ENCODE data around the gene NDUFA13. TPM values are rescaled to one million over a fixed set of nuclear protein-coding genes. Genes with fewer than 3 reads are reported as not detected.
A peak's percentile ranks its signal among the peaks of the same experiment; 100 is the strongest.

NDUFA13 gene
- total RNA-seq, 1 donor: 203 TPM

DNA sequence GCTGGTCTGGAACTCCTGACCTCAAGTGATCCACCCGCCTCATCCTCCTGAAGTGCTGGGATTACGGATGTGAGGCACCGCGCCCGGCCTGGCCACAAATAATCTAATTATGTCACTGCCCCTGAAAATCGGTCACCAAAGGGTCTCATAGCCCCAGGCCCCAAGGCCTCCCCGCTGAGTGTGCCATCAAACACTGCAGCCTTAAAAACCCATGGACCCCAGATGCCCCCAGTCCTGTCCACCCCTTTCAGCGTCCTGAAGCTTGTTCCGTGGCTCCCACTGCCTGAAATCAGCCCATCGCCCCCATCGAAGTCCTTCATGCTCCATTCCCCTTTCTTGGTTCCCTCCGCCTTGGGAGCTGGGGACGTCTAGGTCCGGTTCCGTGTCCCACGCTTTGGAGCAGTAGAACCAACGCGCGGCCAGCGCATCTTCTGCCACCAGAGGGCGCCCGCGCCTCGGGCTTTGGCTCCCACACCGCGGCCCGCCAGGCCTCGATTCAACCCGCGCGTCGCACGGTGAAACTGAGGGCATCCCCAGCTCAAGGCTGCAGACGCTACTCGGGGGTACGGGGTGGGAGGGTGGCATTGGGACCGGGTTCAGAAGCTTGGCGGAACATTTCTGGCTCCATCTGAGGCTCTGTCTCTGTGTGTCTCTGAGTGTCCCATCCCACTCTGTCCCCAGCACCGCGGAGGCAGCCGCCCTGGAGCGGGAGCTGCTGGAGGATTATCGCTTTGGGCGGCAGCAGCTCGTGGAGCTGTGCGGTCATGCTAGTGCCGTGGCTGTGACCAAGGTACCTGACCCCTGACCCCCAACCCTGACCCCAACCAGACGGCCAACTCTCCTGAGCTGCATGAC lies 16.2 kb downstream of the NDUFA13 start:
- peak; percentile 68 to 86 (median 77) for DNase-seq (ENCODE audit: low read depth in 2 of 3, low spot score in 2 of 3)

DNA sequence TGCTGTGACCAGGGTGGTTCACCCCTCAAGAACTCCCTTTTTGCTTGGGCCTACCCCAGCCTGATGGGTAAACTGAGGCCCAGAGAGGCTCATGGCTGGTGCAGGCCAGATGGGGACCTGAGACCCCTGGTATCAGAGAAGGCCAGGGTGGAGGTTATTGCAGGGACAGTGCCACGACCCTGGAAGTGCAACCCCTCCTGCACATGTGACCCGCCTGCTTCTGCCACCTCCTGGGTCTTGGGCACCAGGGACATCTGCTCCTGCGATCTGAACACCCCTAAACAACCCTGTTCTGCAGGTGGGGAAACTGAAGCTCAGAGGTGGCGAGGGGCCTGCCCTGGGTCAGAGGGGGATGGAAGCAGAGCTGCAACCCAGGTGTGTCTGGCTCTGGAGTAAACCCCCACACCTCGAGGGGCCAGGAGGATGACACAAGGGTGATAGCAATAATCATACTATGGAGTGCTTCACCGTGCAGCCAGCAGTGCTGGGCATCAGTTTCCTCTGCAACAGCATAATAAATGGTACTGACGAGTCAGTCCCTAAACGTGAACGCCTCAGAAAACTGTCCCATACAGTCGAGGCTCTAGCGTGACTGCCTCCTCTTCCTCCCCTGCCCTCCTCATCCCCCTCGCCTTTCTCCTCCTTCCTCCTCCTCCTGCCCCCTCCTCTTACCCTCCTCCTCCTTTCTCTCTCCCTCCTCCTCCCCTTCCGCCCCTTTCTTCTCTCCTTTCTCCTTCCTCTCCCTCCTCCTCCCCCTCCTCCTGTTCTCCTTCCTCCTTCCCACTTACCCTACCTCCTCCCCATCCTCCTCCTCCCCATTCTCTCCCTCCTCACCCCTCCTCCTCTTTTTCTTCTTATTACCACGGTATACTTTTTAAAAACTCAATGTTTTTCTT lies 17.0 kb downstream of the NDUFA13 start:
- no peak for DNase-seq (ENCODE audit: low read depth in 2 of 3, low spot score in 2 of 3)

DNA sequence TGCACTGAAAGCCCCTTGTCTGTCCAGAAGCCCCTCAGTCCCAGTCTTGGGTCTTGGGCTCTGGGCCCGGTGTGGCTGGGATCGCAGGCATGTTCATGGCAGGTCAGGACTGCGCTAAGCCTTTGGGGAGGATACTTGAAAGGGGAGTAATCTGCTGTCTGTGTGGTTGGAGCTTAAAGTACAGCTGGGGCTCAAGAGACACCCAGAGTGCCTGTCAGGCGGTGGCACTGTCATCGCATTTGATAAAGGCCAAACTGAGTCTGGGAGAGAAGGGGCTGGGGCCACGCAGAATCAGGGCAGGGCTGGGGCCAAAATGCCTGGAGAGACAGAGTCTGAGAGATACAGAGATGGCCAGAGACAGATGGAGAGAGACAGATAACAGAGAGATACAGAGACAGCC lies 17.8 kb downstream of the NDUFA13 start:
- DNase-seq (ENCODE audit: low read depth in 2 of 3, low spot score in 2 of 3): no peak

DNA sequence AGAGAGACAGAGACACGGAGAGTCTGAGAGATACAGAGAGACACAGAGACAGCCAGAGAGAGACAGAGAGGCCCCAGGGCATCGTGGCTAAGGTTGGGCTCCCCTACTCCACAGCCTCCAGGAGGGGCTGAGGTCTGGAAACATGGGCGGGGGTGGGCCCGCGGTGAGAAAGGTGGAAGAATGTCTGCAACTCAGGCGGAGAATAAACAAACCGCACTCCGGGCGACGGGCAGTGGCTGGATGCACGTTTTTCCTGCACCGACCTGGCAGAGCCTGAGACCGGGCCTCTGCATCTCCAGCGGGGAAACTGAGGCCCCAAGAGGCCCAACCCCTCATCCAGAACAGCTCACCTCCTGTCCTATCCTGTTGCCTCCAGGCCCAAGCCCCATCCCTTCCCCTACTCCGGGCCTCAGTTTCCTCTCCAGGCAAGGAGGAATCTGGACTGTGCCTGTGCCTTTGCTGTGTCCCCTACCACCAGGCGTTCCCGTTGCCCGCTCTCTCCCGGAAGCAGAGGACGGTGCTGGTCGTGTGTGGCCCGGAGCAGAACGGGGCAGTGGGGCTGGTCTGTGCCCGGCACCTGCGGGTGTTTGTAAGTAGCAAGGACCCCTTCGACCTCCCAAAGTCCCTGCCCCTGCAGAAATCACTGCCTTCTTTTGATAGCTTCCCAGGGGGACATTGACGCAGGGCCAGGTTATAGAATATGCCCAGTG lies 18.7 kb downstream of the NDUFA13 start:
- no peak for DNase-seq (ENCODE audit: low read depth in 2 of 3, low spot score in 2 of 3)

DNA sequence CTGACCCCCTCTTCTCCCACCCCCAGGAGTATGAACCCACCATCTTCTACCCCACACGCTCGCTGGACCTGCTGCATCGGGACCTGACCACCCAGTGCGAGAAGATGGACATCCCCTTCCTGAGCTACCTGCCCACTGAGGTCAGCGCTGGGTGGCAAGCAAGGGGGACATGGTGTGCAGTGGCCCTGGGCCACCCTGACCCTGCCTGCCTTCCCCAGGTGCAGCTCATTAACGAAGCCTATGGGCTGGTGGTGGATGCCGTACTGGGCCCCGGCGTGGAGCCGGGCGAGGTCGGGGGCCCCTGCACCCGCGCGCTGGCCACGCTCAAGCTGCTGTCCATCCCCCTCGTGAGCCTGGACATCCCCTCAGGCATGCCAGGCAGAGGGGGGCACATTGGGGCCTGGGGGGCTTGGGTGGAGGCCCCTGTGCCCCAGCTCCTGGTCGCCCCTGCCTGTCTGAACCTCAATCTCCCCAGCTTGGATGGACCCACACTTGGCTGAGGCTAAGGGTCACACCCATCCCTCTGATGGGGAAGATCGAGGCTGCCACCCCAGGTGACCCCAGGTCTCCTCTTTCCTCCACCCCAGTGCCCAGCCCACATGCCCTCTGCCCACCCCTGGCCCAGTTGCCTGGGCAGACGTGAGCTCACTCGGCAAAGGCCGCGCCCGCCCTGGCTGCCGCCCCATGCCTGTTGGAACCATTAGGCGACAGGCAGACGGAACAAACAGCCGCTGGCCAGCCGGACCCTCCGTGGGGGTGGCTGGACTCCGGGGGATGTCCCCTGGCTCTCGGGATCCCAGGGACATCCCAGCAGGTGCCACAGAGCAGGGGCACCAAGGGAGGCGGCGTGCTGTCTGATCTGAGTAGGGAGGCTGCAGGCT lies 19.5 kb downstream of the NDUFA13 start:
- DNase-seq (ENCODE audit: low read depth in 2 of 3, low spot score in 2 of 3): no peak

DNA sequence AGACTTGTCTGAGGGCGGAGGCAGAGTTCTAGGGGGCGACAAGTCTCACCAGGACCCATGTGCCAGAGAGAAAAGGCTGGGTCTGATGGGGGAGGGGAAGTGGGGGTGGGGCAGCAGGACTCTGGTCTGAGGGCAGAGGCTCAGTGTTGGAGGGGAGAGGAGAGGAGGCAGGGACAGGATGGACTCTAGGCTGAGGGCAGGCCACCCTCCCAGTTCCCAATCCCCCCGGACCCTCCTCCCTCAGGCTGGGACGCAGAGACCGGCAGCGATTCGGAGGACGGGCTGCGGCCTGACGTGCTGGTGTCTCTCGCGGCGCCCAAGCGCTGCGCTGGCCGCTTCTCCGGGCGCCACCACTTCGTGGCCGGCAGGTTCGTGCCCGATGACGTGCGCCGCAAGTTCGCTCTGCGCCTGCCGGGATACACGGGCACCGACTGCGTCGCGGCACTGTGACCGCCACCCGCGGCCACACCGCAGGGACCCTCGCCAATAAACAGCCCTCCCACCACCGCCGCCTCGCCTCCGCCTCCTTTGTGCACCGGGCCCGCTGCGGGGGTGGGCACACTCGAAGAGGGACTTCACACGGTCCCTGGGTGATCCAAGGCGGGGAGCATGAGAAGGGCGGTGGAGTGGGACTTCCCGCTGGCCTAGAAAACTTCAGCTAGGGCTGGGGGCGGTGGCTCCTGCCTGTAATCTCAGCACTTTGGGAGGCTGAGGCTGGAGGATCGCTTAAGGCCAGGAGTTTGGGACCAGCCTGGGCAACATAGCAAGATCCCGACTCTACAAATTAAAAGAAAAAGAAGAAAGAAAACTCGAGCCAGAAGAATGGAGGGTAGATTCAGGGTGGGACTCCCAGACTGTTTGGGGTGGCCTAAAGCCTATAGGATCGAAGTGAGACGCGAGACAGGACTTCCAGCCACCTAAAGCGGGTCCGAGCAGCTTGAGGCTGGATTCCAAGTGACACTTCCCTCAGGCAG lies 21.3 kb downstream of the NDUFA13 start:
- no peak for DNase-seq (ENCODE audit: low read depth in 2 of 3, low spot score in 2 of 3)

DNA sequence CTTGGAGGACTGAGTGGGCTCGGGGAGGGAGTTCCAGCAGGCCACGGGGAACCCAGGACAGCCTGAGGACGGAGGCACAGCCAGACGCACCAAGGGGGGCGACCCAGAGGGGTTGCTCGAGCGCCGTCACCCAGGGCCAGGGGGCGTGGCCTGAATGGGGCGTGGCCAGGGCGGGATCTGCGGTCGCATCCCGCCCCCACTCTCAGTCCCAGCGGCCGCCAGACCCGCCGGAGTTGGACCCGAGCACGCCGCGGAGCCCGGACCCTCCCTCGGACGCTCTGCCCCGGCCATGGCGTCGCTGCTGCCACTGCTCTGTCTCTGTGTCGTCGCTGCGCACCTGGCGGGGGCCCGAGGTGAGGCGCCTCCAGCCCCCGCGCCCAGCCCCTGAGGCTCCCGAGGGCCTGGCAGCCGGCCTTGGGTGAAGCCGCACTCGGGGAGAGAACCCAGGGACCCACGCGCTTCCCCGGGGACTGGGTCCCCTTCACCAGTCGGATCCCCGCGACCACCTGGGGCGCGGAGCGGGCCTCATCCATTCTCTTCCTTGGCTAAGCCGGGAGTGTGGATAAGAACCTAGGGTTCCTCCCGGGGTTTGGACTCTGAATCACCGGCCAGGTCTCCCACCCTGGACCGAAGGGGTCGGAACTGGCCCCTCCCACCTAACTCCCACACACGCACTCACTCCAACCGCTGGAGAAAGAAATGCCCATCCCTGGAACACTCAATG lies 22.2 kb downstream of the NDUFA13 start, which contains the start of gene CILP2:
CILP2 (plus strand) TSS at position 205 of the 724 bp plus-strand sequence; CDS start at position 290, 85 bp downstream.
- DNase-seq (ENCODE audit: low read depth in 2 of 3, low spot score in 2 of 3): peak in 2 of 3 donors; percentile 48 to 56

DNA sequence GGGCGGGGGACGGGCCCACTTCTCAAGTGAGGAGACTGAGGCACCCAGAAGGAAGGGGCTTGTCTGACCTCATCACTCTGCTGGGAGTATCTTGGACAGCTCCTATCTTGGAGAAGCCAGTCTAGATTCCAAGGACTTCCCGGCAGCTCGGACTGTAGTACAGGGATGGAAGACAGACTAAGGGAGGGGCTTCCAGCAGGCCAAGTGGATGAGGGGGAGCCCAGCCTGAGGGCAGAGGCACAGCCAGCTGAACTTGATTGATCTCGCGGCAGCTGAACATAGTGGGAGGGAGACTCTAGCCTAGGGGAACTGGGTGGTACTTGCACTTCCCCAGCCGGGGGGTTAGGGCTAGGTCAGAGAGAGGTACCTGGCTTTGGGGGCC lies 22.8 kb downstream of the NDUFA13 start:
- DNase-seq (ENCODE audit: low read depth in 2 of 3, low spot score in 2 of 3): peak in 1 of 3 donors; percentile 29

DNA sequence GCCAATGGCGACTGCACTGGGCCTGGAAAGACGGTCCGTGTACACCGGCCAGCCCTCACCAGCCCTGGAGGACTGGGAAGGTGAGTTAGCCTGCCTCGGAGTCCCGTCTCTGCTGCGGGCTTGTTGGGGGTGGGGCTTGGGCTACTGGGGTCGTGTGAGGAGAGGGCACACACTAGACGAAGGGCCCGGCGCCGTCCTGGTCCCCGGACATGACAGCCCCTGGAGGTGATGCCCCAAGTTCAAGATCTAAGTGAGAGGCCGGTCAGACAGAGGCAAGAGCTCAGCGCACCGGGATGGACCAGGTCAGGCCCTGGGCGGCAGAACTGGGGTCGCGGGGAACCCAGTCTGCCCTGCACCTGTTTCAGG lies 23.7 kb downstream of the NDUFA13 start:
- DNase-seq (ENCODE audit: low read depth in 2 of 3, low spot score in 2 of 3): no peak

DNA sequence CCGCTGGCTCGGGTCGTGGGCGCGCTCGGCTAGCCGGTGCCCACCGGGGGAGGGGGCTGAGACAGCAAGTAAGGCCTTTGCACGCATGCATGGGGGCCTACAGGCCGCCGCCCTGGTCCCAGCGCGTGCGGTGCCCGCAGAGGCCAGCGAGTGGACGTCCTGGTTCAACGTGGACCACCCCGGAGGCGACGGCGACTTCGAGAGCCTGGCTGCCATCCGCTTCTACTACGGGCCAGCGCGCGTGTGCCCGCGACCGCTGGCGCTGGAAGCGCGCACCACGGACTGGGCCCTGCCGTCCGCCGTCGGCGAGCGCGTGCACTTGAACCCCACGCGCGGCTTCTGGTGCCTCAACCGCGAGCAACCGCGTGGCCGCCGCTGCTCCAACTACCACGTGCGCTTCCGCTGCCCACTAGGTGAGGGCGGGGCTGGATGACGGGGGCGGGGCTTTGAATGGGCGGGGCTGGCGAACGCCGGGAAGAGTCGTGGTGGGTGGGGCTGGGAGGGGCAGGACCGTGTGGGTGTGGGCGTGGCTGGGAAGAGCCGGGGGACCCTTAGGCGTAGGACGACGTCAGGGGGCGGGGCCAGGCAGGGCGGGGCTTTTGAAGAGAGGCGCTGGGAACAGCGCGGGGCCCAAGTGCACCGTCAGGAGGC lies 24.2 kb downstream of the NDUFA13 start:
- peak in 2 of 3 donors; percentile 70 to 80 for DNase-seq (ENCODE audit: low read depth in 2 of 3, low spot score in 2 of 3)

DNA sequence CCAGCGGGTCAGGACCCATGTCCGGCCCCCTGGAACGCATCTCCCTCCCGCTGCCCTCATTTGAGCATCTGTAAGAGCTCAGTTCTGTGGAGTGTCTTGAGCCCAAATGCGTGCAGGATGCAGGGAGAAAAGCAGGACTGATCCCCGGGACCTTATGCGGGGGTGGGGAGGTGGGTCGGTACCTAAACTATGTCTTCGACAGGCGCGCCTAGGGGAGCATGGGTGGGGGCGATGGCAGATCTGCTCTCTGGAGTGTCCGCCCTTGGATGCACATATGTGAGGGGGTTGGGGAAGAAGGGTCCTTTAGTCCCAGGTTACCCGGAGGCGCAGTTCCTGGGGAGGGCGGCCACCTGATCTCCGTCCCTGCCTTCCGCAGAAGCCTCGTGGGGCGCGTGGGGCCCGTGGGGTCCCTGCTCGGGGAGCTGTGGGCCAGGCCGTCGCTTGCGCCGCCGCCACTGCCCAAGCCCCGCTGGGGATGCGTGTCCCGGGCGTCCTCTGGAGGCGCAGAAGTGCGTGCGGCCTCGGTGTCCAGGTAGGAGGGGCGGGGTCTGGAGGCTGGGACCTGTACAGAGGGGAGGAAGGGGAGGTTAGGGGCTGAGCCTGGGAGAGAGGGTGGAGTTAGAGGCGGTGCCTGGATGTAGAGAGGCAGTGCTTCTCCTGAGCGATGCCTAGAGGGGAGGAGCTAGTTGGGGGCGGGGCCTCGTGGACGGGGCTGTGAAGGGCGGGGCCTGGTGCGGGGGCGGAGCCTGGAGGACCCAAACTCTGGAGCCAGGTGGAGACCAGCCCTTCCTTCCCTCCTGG lies 24.9 kb downstream of the NDUFA13 start:
- peak in 2 of 3 donors; percentile 73 to 75 for DNase-seq (ENCODE audit: low read depth in 2 of 3, low spot score in 2 of 3)

DNA sequence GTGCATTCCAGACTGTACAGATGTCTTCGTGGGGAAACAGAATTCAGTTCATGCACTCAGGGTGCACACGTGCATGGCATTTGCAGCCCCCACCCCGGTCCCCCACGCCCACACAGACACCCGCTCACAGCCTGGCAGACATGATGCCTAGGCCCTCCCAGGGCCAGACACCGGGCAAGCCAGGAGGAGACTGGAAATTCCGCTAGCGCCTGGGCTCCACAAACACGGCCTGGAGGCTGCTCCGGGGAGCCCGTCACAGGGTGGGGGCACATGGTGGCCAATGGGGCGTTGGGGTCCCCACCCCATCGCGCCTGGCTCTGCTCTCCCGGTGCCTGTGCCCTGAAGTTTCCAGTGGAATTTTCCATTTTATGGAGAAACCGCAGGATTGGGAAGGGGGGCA lies 25.6 kb downstream of the NDUFA13 start:
- no peak for DNase-seq (ENCODE audit: low read depth in 2 of 3, low spot score in 2 of 3)

DNA sequence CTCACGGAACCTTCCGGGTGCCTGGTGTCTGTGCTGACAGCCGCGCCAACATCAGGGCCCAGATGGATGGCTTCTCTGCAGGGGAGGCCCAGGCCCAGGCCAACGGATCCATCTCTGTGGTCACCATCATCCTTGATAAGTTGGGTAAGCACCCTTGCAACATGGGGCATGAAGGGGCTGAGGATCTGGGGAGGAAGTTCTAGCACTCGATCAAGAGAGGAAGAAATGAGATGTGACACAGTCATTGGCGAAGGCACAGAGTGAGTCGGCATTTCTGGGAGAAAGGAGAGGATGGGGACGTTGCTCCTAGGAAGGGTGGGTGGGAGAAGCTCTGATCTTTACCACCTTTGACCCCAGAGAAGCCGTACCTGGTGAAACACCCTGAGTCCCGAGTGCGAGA lies 26.5 kb downstream of the NDUFA13 start:
- no peak for DNase-seq (ENCODE audit: low read depth in 2 of 3, low spot score in 2 of 3)

DNA sequence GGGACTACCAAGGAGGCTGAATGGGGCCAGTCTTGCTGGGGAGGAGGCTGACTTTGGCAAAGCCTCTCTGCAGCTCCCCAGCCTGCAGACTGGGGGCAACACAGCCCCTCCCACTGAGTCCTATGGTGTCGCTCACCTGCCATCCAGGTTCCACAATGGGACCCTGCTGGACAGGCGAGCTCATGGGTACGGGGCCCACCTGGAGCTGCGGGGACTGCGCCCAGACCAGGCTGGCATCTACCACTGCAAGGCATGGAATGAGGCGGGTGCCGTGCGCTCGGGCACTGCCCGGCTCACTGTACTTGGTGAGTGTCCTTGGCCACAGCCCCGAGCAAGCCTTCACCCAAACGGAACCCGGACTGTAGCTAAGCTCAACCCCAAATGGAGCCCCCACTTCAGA lies 27.1 kb downstream of the NDUFA13 start:
- DNase-seq (ENCODE audit: low read depth in 2 of 3, low spot score in 2 of 3): no peak

DNA sequence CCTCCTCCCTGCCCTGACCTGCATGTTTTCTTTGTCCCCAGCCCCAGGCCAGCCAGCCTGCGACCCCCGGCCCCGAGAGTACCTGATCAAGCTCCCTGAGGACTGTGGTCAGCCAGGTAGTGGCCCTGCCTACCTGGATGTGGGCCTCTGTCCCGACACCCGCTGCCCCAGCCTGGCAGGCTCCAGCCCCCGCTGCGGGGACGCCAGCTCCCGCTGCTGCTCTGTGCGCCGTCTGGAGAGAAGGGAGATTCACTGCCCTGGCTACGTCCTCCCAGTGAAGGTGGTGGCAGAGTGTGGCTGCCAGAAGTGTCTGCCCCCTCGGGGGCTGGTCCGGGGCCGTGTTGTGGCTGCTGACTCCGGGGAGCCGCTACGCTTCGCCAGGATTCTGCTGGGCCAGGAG lies 27.6 kb downstream of the NDUFA13 start:
- DNase-seq (ENCODE audit: low read depth in 2 of 3, low spot score in 2 of 3): no peak

DNA sequence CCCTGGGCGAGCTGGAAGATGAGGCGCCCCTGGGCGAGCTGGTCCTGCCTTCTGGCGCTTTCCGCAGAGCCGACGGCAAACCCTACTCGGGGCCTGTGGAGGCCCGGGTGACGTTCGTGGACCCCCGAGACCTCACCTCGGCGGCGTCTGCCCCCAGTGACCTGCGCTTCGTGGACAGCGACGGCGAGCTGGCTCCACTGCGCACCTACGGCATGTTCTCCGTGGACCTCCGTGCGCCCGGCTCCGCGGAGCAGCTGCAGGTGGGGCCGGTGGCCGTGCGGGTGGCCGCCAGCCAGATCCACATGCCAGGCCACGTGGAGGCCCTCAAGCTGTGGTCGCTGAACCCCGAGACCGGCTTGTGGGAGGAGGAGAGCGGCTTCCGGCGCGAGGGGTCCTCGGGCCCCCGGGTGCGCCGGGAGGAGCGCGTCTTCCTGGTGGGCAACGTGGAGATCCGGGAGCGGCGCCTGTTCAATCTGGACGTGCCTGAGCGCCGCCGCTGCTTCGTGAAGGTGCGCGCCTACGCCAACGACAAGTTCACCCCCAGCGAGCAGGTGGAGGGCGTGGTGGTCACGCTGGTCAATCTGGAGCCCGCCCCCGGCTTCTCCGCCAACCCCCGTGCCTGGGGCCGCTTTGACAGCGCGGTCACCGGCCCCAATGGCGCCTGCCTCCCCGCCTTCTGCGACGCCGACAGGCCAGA lies 28.4 kb downstream of the NDUFA13 start:
- no peak for DNase-seq (ENCODE audit: low read depth in 2 of 3, low spot score in 2 of 3)
